Effector memory CD4-positive, alpha-beta T cell (primary cell): ENCODE measurements around the gene SLC40A1.

ENCODE experiments used
- DNase-seq, 3 donors: peaks; one replicate each; pipeline ENCODE4 v3.0.0-alpha.2; 2020
- H3K27ac ChIP-seq: 2 replicates; pipeline ENCODE4 v1.7.0; 2013; ENCODE audit warnings: mild to moderate bottlenecking, low read length, moderate library complexity; ENCODE audit not compliant: insufficient read depth, poor library complexity, severe bottlenecking
- H3K27me3 ChIP-seq: replicated peaks from 2 replicates; pipeline ENCODE4 v1.7.0; 2013; ENCODE audit warnings: mild to moderate bottlenecking, low read length; ENCODE audit not compliant: insufficient read depth, control insufficient read depth, poor library complexity, severe bottlenecking
- H3K36me3 ChIP-seq: 2 replicates; pipeline ENCODE4 v1.7.0; 2013; ENCODE audit warnings: mild to moderate bottlenecking, low read length, moderate library complexity; ENCODE audit not compliant: control insufficient read depth, insufficient read depth
- H3K4me1 ChIP-seq: 2 replicates; pipeline ENCODE4 v1.7.0; 2013; ENCODE audit warnings: low read length, mild to moderate bottlenecking; ENCODE audit not compliant: control insufficient read depth, insufficient read depth, poor library complexity, severe bottlenecking
- H3K4me3 ChIP-seq: 2 replicates; pipeline ENCODE4 v1.7.0; 2013; ENCODE audit warnings: low read length, low read depth, mild to moderate bottlenecking; ENCODE audit not compliant: insufficient read depth, poor library complexity, severe bottlenecking
- H3K9me3 ChIP-seq: 2 replicates; pipeline ENCODE4 v1.7.0; 2013; ENCODE audit warnings: mild to moderate bottlenecking, low read length, moderate library complexity; ENCODE audit not compliant: control insufficient read depth

The SLC40A1 gene

DNA sequence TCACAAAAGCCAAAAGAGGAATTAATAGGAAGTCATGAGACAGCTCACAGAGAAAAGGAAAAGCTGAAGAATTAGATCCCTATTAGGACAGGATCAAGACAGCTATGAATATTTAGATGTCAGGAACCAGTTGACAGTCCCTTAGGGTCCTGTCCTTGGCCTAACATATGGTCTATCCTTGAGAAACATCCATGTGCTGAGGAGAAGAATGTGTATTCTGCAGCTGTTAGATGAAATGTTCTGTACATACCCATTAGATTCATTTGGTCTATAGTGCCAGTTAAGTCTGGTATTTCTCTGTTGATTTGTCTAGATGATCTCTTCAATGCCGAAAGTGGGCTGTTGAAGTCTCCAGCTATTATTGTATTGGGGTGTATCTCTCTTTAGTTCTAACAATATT lies 37.6 kb upstream of the SLC40A1 start:
- Histone ChIP-seq H3K9me3 (no peaks in the 10 kb centered on the region), H3K27me3 (no peaks in the 10 kb centered on the region), H3K27ac (no peak overlapping the region), H3K4me3 (no peak overlapping the region), H3K4me1 (no peaks in the 10 kb centered on the region), H3K36me3 (no peaks in the 10 kb centered on the region)
- DNase-seq = no peak

GRCh38 chr2:189614585-189614984 lies 34.0 kb upstream of the SLC40A1 start:
- Histone ChIP-seq H3K4me1 (no peaks in the 10 kb centered on the region), H3K27me3 (no peaks in the 10 kb centered on the region), H3K4me3 (no peak overlapping the region), H3K27ac (no peak overlapping the region), H3K36me3 (no peaks in the 10 kb centered on the region), H3K9me3 (no peaks in the 10 kb centered on the region)
- no peak for DNase-seq

- no peak overlapping the region for H3K4me3 ChIP-seq
- DNase-seq = no peak
- no peaks in the 10 kb centered on the region for H3K36me3 ChIP-seq
- H3K9me3 ChIP-seq = no peaks in the 10 kb centered on the region
- H3K4me1 ChIP-seq = no peaks in the 10 kb centered on the region
- H3K27me3 ChIP-seq = no peaks in the 10 kb centered on the region
- no peak overlapping the region for H3K27ac ChIP-seq
Observed at GRCh38 chr2:189613650-189614420, 33.2 kb upstream of the SLC40A1 start.

DNA sequence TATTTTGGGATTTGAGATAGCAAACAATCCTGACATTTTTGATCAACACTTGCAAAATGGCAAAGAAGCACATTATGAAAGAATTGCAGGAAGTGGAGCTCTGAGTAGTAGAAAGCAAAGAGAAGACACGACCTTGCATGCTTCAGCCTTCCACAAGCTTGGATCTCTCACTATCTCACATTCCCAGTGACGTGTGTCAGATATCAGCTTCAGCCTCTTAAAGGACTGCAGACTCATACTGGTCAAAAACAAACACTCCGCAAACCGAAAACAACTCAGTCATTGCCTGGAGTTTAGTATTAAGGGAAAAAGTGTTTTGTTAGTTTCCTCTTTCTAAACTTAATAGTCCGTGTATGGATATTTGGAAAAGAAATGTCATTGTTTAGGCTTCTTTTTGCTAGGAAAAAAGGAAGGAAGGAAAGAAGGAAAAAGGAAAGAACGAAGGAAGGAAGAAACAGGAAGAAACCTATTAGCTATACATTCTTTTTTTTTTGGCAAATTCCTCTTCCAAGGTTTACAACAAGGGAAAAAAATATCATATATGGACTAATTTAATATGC lies 32.6 kb upstream of the SLC40A1 start:
- no peaks in the 10 kb centered on the region for H3K9me3 ChIP-seq
- no peaks in the 10 kb centered on the region for H3K36me3 ChIP-seq
- H3K27ac ChIP-seq = no peak overlapping the region
- H3K4me1 ChIP-seq = no peaks in the 10 kb centered on the region
- no peak for DNase-seq
- H3K27me3 ChIP-seq = no peaks in the 10 kb centered on the region
- no peak overlapping the region for H3K4me3 ChIP-seq

GRCh38 chr2:189610700-189611099 lies 30.1 kb upstream of the SLC40A1 start:
- no peak for DNase-seq
- H3K27ac ChIP-seq = no peak overlapping the region
- H3K4me1 ChIP-seq = no peaks in the 10 kb centered on the region
- H3K4me3 ChIP-seq = no peak overlapping the region
- no peaks in the 10 kb centered on the region for H3K9me3 ChIP-seq
- H3K27me3 ChIP-seq = no peaks in the 10 kb centered on the region
- H3K36me3 ChIP-seq = no peaks in the 10 kb centered on the region

GRCh38 chr2:189609853-189610252 lies 29.3 kb upstream of the SLC40A1 start:
- no peaks in the 10 kb centered on the region for H3K4me1 ChIP-seq
- H3K36me3 ChIP-seq = no peaks in the 10 kb centered on the region

DNA sequence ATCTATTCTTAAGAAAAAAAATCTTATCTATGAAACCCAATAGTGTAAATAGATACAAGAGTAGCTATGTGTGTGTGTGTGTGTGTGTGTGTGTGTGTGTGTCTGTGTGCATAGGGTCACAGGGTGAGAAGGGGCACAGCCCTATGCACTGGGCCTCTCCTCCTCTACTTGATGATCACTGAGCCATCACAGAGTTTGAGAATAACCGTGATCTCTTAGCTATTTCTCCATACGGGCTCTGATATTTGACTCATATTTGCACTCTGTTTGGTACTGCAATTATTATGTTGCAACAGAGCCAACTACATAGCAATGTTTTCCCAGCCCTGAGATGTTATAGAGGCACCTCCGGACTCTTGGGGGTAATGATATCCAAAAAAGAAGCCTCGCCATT lies 28.8 kb upstream of the SLC40A1 start:
- DNase-seq = no peak
- Histone ChIP-seq H3K27me3 (no peaks in the 10 kb centered on the region), H3K36me3 (no peaks in the 10 kb centered on the region), H3K9me3 (no peaks in the 10 kb centered on the region), H3K4me3 (no peak overlapping the region), H3K4me1 (no peaks in the 10 kb centered on the region), H3K27ac (no peak overlapping the region)

More at GRCh38 chr2:189609853-189610252, 29.3 kb upstream of the SLC40A1 start:
- Histone ChIP-seq H3K27ac (no peak overlapping the region), H3K27me3 (no peaks in the 10 kb centered on the region), H3K9me3 (no peaks in the 10 kb centered on the region), H3K4me3 (no peak overlapping the region)
- no peak for DNase-seq

DNA sequence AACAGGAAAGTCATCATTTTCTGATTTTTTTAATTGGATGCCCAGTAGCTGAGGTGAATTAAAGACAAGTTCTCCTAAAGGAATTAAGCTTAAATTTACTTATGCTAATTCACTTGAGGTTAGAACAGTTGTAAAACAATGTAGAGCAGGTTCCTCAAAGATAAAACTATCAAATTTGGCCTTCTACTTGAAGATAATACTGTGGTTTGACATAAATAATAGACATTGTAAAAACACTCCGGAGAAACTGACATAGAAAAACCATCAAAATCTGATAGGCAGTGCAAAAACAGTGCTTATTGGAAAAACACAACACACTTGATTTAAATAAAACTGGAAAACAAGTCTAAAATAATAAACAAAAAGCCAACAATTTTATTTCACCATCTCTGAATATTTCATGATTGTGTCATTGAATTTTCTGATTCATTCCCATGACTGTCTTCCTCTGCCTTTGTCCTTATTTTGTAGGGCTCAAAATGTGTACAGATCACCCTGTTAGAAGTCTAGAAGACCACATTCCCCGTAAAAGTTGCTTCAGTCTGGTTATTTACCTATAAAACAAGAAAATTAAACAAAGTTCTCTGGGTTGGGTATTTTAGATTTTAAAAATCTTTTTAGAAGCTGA lies 28.3 kb upstream of the SLC40A1 start:
- H3K27me3 ChIP-seq = no peaks in the 10 kb centered on the region
- no peak for DNase-seq
- H3K36me3 ChIP-seq = no peaks in the 10 kb centered on the region
- H3K27ac ChIP-seq = no peak overlapping the region
- H3K4me3 ChIP-seq = no peak overlapping the region
- H3K4me1 ChIP-seq = no peaks in the 10 kb centered on the region
- H3K9me3 ChIP-seq = no peaks in the 10 kb centered on the region

GRCh38 chr2:189608170-189608569 lies 27.6 kb upstream of the SLC40A1 start:
- Histone ChIP-seq H3K4me1 (no peaks in the 10 kb centered on the region), H3K27ac (no peak overlapping the region), H3K4me3 (no peak overlapping the region), H3K27me3 (no peaks in the 10 kb centered on the region), H3K36me3 (no peaks in the 10 kb centered on the region), H3K9me3 (no peaks in the 10 kb centered on the region)
- DNase-seq = no peak

GRCh38 chr2:189602233-189602632 lies 21.6 kb upstream of the SLC40A1 start:
- Histone ChIP-seq H3K27ac (no peak overlapping the region), H3K4me1 (no peaks in the 10 kb centered on the region), H3K4me3 (no peak overlapping the region), H3K9me3 (no peaks in the 10 kb centered on the region), H3K36me3 (no peaks in the 10 kb centered on the region), H3K27me3 (no peaks in the 10 kb centered on the region)
- DNase-seq = no peak
